B cell (primary cell): ENCODE measurements around the gene BDH1.
"Not testable (repeated sequence)": the region's sequence is repeated elsewhere in the genome, so short reads cannot be mapped to it uniquely, and the experiment has no call there.

ENCODE experiments used
- EZH2 ChIP-seq: IDR thresholded peaks from 2 replicates; pipeline ENCODE4 v1.6.1; 2012; ENCODE audit warnings: borderline replicate concordance, low read depth, mild to moderate bottlenecking, moderate library complexity, low read length; ENCODE audit not compliant: insufficient read depth, poor library complexity, severe bottlenecking
- TF ChIP-seq, protein P1 (sequence below): fragments of 200-600 bp; IDR thresholded peaks from one replicate; pipeline ENCODE4 v1.8.0; 2022; ENCODE audit warnings: antibody characterized with exemption, mild to moderate bottlenecking

DNA sequence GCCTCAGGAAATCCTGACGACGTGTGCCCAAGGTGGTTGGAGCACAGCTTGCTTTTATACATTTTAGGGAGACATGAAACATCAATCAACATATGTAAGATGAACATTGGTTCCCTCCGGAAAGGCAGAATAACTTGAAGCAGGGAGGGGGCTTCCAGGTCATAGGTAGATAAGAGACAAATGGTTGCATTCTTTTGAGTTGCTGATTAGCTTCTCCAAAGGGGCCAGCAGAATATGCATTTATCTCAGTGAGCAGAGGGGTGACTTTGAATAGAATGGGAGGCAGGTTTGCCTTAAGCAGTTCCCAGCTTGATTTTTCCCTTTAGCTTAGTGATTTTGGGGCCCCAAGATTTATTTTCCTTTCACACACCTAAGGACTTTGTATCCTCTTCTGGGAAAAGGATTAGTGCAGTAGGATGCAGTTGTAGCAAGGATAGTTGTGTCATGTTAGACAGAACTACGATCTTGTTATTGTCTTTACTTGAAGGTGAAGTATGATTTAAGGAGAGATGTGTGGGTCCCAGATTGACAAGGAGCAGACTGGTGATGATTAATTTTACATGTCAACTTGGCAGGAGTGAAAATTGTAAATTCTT, 18.7 kb upstream of the BDH1 start:
- TF ChIP-seq EZH2, result not testable (repeated sequence)
- TF ChIP-seq, protein P1, sequence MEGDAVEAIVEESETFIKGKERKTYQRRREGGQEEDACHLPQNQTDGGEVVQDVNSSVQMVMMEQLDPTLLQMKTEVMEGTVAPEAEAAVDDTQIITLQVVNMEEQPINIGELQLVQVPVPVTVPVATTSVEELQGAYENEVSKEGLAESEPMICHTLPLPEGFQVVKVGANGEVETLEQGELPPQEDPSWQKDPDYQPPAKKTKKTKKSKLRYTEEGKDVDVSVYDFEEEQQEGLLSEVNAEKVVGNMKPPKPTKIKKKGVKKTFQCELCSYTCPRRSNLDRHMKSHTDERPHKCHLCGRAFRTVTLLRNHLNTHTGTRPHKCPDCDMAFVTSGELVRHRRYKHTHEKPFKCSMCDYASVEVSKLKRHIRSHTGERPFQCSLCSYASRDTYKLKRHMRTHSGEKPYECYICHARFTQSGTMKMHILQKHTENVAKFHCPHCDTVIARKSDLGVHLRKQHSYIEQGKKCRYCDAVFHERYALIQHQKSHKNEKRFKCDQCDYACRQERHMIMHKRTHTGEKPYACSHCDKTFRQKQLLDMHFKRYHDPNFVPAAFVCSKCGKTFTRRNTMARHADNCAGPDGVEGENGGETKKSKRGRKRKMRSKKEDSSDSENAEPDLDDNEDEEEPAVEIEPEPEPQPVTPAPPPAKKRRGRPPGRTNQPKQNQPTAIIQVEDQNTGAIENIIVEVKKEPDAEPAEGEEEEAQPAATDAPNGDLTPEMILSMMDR, result not testable (repeated sequence)
